HG02885 (cell line): Measurements from ENCODE around the gene PDE1C.
A peak's percentile ranks its signal among the peaks of the same experiment; 100 is the strongest.

Experiments
- ATAC-seq: cut with Tn5 transposase; IDR thresholded peaks from one replicate; pipeline ENCODE4 v1.9.1; 2021; ENCODE audit warnings: mild to moderate bottlenecking; ENCODE audit not compliant: unreplicated experiment, poor library complexity

Gene PDE1C

GRCh38 chr7:31910191-31910590, 160.0 kb downstream of the PDE1C start:
- ATAC-seq, result no peak

- no peak for ATAC-seq
These were observed 163.6 kb downstream of the PDE1C start for GRCh38 chr7:31906479-31907171.

- no peak for ATAC-seq
These were observed 166.2 kb downstream of the PDE1C start for GRCh38 chr7:31903962-31904361.

- ATAC-seq, result no peak
These were observed 170.8 kb downstream of the PDE1C start for GRCh38 chr7:31899356-31899927.

- ATAC-seq, result no peak
These were observed 173.3 kb downstream of the PDE1C start for GRCh38 chr7:31896925-31897324.

GRCh38 chr7:31894308-31894707, 175.9 kb downstream of the PDE1C start:
- ATAC-seq, result no peak

GRCh38 chr7:31893365-31893764, 176.8 kb downstream of the PDE1C start:
- peak; percentile 34 for ATAC-seq

- ATAC-seq, result peak; percentile 84
These were observed 177.9 kb downstream of the PDE1C start for GRCh38 chr7:31892099-31892829.

- no peak for ATAC-seq
These were observed 179.4 kb downstream of the PDE1C start for GRCh38 chr7:31890766-31891165.

- no peak for ATAC-seq
These were observed 180.0 kb downstream of the PDE1C start for GRCh38 chr7:31890198-31890597.

GRCh38 chr7:31887006-31887405, 183.2 kb downstream of the PDE1C start:
- ATAC-seq, result no peak

GRCh38 chr7:31885171-31885570, 185.0 kb downstream of the PDE1C start:
- no peak for ATAC-seq

GRCh38 chr7:31883761-31884164, 186.4 kb downstream of the PDE1C start:
- ATAC-seq, result peak; percentile 76

- no peak for ATAC-seq
These were observed 188.0 kb downstream of the PDE1C start for GRCh38 chr7:31882187-31882586.

- ATAC-seq, result no peak
These were observed 191.3 kb downstream of the PDE1C start for GRCh38 chr7:31878875-31879274.

GRCh38 chr7:31875424-31875823, 194.8 kb downstream of the PDE1C start:
- no peak for ATAC-seq

- ATAC-seq, result no peak
These were observed 195.4 kb downstream of the PDE1C start for GRCh38 chr7:31874631-31875386.

- peak; percentile 88 for ATAC-seq
These were observed 196.2 kb downstream of the PDE1C start for GRCh38 chr7:31873816-31874597.

GRCh38 chr7:31872545-31873370, 197.4 kb downstream of the PDE1C start:
- no peak for ATAC-seq
